ENCODE measurements around the gene SULT2B1. TPM values are rescaled to one million over a fixed set of nuclear protein-coding genes. Genes with fewer than 3 reads are reported as not detected.

SULT2B1 gene
- total RNA-seq, 1 experiment from 2014 or later, result not detected

- ChIA-PET CTCF (interaction anchor here (0.7 to 1.2 kb wide), 2 partner anchors 50 to 219 kb away, joined by 3 to 5 read pairs; no protein-coding TSS in a partner anchor), POLR2A (interaction anchor here (0.9 to 1.5 kb wide), 3 partner anchors 10 to 41 kb away, joined by 3 to 7 read pairs (median 4); no protein-coding TSS in a partner anchor)
- intact Hi-C loops (cut with micrococcal nuclease), result no loop called here
- Mint-ChIP-seq H3K27me3 (ENCODE audit: insufficient read depth, unreplicated experiment) (peaks cover under 1% of the 10 kb centered on the region), H3K27ac (ENCODE audit: low read depth, unreplicated experiment) (no peak overlapping the region), H3K4me3 (ENCODE audit: unreplicated experiment) (no peak overlapping the region), H3K36me3 (ENCODE audit: insufficient read depth, unreplicated experiment) (no peaks in the 10 kb centered on the region), H3K4me1 (ENCODE audit: insufficient read depth, unreplicated experiment) (peaks cover 6% of the 10 kb centered on the region), H3K9me3 (ENCODE audit: unreplicated experiment) (no peaks in the 10 kb centered on the region)
- TF ChIP-seq CTCF (IDR thresholded peaks at IDR 0.05; ENCODE audit: unreplicated experiment), result no peak
- no TSS peak for BruUV-seq (replicated peaks)
- DNase-seq (ENCODE audit: unreplicated experiment), result no peak
Observed at GRCh38 chr19:48556825-48557224, 4.9 kb downstream of the SULT2B1 start.

- POLR2A ChIA-PET, result interaction anchor here (0.6 to 0.7 kb wide), 2 partner anchors 9 to 138 kb away, joined by 5 to 6 read pairs; no protein-coding TSS in a partner anchor
- H3K4me3 Mint-ChIP-seq (ENCODE audit: unreplicated experiment), result no peak overlapping the region
- TF ChIP-seq CTCF (IDR thresholded peaks at IDR 0.05; ENCODE audit: unreplicated experiment), result no peak
- intact Hi-C loops (cut with micrococcal nuclease), result no loop called here
- no peak for DNase-seq (ENCODE audit: unreplicated experiment)
- H3K9me3 Mint-ChIP-seq (ENCODE audit: unreplicated experiment), result no peaks in the 10 kb centered on the region
- peaks cover 6% of the 10 kb centered on the region for H3K4me1 Mint-ChIP-seq (ENCODE audit: insufficient read depth, unreplicated experiment)
- H3K27me3 Mint-ChIP-seq (ENCODE audit: insufficient read depth, unreplicated experiment), result no peaks in the 10 kb centered on the region
- CTCF ChIA-PET, result interaction anchor here (0.6 to 1.4 kb wide), 3 partner anchors 10 to 16 kb away, joined by 3 read pairs; no protein-coding TSS in a partner anchor
- BruUV-seq (replicated peaks), result no TSS peak
- no peak overlapping the region for H3K27ac Mint-ChIP-seq (ENCODE audit: low read depth, unreplicated experiment)
- H3K36me3 Mint-ChIP-seq (ENCODE audit: insufficient read depth, unreplicated experiment), result peaks cover under 1% of the 10 kb centered on the region
Observed at GRCh38 chr19:48558018-48558684, 6.2 kb downstream of the SULT2B1 start.

- H3K36me3 Mint-ChIP-seq (ENCODE audit: insufficient read depth, unreplicated experiment), result peaks cover 6% of the 10 kb centered on the region
- no peaks in the 10 kb centered on the region for H3K9me3 Mint-ChIP-seq (ENCODE audit: unreplicated experiment)
- POLR2A ChIA-PET, result no interaction called here
- H3K27me3 Mint-ChIP-seq (ENCODE audit: insufficient read depth, unreplicated experiment), result no peaks in the 10 kb centered on the region
- BruUV-seq (replicated peaks), result no TSS peak
- no peak for DNase-seq (ENCODE audit: unreplicated experiment)
- peaks cover 8% of the 10 kb centered on the region for H3K4me1 Mint-ChIP-seq (ENCODE audit: insufficient read depth, unreplicated experiment)
- no peak overlapping the region for H3K4me3 Mint-ChIP-seq (ENCODE audit: unreplicated experiment)
- CTCF ChIA-PET, result interaction anchor here (0.6 kb wide), 1 partner anchor 228 kb away, joined by 5 read pairs; no protein-coding TSS in a partner anchor
- intact Hi-C loops (cut with micrococcal nuclease), result no loop called here
- no peak overlapping the region for H3K27ac Mint-ChIP-seq (ENCODE audit: low read depth, unreplicated experiment)
- TF ChIP-seq CTCF (IDR thresholded peaks at IDR 0.05; ENCODE audit: unreplicated experiment), result no peak
Observed at GRCh38 chr19:48560095-48560530, 8.1 kb downstream of the SULT2B1 start.

- CTCF ChIA-PET, result no interaction called here
- POLR2A ChIA-PET, result no interaction called here
- intact Hi-C loops (cut with micrococcal nuclease), result no loop called here
- no peak for DNase-seq (ENCODE audit: unreplicated experiment)
- Mint-ChIP-seq H3K9me3 (ENCODE audit: unreplicated experiment) (no peaks in the 10 kb centered on the region), H3K4me1 (ENCODE audit: insufficient read depth, unreplicated experiment) (peaks cover 6% of the 10 kb centered on the region), H3K4me3 (ENCODE audit: unreplicated experiment) (no peak overlapping the region), H3K36me3 (ENCODE audit: insufficient read depth, unreplicated experiment) (peaks cover 6% of the 10 kb centered on the region), H3K27me3 (ENCODE audit: insufficient read depth, unreplicated experiment) (no peaks in the 10 kb centered on the region), H3K27ac (ENCODE audit: low read depth, unreplicated experiment) (no peak overlapping the region)
- no TSS peak for BruUV-seq (replicated peaks)
- no peak for TF ChIP-seq CTCF (IDR thresholded peaks at IDR 0.05; ENCODE audit: unreplicated experiment)
Observed at GRCh38 chr19:48561412-48561811, 9.4 kb downstream of the SULT2B1 start.

Data from MCF 10A (cell line).